ENCODE measurements around the gene PAPPA. TPM values are rescaled to one million over a fixed set of nuclear protein-coding genes. Genes with fewer than 3 reads are reported as not detected.

The PAPPA gene
- total RNA-seq, 4 donors from 2014 or later: 0.53 to 2.3 (median 1.4) TPM

- TF ChIP-seq EP300 (IDR thresholded peaks at IDR 0.05) (no peak), CTCF (IDR thresholded peaks at IDR 0.05) (no peak), POLR2AphosphoS5 (IDR thresholded peaks at IDR 0.05) (no peak), POLR2A (IDR thresholded peaks at IDR 0.05) (no peak)
These were observed 207.4 kb downstream of the PAPPA start for GRCh38 chr9:116360989-116361388.

GRCh38 chr9:116361547-116361946, 208.0 kb downstream of the PAPPA start:
- no peak overlapping the region for H3K27ac ChIP-seq
- WGBS: 85% methylated on average over 4 of the region's 4 CpGs

More at GRCh38 chr9:116360989-116361388, 207.4 kb downstream of the PAPPA start:
- Histone ChIP-seq H3K4me3 (no peak overlapping the region), H3K27me3 (no peaks in the 10 kb centered on the region), H3K9me3 (no peaks in the 10 kb centered on the region), H3K4me1 (peaks cover 7% of the 10 kb centered on the region), H3K36me3 (peaks cover 2% of the 10 kb centered on the region), H3K27ac (no peak overlapping the region)
- WGBS: 81% methylated on average over 2 of the region's 2 CpGs
- DNase-seq (ENCODE audit: low spot score in 2 of 2): no peak

GRCh38 chr9:116362493-116362892, 208.9 kb downstream of the PAPPA start:
- H3K36me3 ChIP-seq: peaks cover 2% of the 10 kb centered on the region
- H3K27me3 ChIP-seq: no peaks in the 10 kb centered on the region
- DNase-seq (ENCODE audit: low spot score in 2 of 2): no peak
- H3K4me1 ChIP-seq: peaks cover 7% of the 10 kb centered on the region
- no peak overlapping the region for H3K4me3 ChIP-seq
- WGBS: 92% methylated on average over 6 of the region's 6 CpGs
- TF ChIP-seq POLR2AphosphoS5 (IDR thresholded peaks at IDR 0.05): no peak
- TF ChIP-seq CTCF (IDR thresholded peaks at IDR 0.05): no peak
- TF ChIP-seq POLR2A (IDR thresholded peaks at IDR 0.05): no peak
- TF ChIP-seq EP300 (IDR thresholded peaks at IDR 0.05): no peak
- no peaks in the 10 kb centered on the region for H3K9me3 ChIP-seq
- no peak overlapping the region for H3K27ac ChIP-seq

More at GRCh38 chr9:116361547-116361946, 208.0 kb downstream of the PAPPA start:
- no peak for TF ChIP-seq CTCF (IDR thresholded peaks at IDR 0.05)
- TF ChIP-seq EP300 (IDR thresholded peaks at IDR 0.05): no peak
- TF ChIP-seq POLR2A (IDR thresholded peaks at IDR 0.05): no peak
- no peak for TF ChIP-seq POLR2AphosphoS5 (IDR thresholded peaks at IDR 0.05)
- peaks cover 7% of the 10 kb centered on the region for H3K4me1 ChIP-seq
- DNase-seq (ENCODE audit: low spot score in 2 of 2): no peak
- no peak overlapping the region for H3K4me3 ChIP-seq
- no peaks in the 10 kb centered on the region for H3K9me3 ChIP-seq
- no peaks in the 10 kb centered on the region for H3K27me3 ChIP-seq
- peaks cover 2% of the 10 kb centered on the region for H3K36me3 ChIP-seq

- H3K4me3 ChIP-seq: no peak overlapping the region
- peaks cover 7% of the 10 kb centered on the region for H3K4me1 ChIP-seq
- 7% methylated on average over 6 of the region's 9 CpGs for WGBS
- H3K27me3 ChIP-seq: no peaks in the 10 kb centered on the region
- H3K36me3 ChIP-seq: peaks cover 2% of the 10 kb centered on the region
- no peak overlapping the region for H3K27ac ChIP-seq
- DNase-seq (ENCODE audit: low spot score in 2 of 2): no peak
- H3K9me3 ChIP-seq: no peaks in the 10 kb centered on the region
- TF ChIP-seq POLR2AphosphoS5 (IDR thresholded peaks at IDR 0.05): no peak
- TF ChIP-seq CTCF (IDR thresholded peaks at IDR 0.05): no peak
- no peak for TF ChIP-seq POLR2A (IDR thresholded peaks at IDR 0.05)
- no peak for TF ChIP-seq EP300 (IDR thresholded peaks at IDR 0.05)
These were observed 211.5 kb downstream of the PAPPA start for GRCh38 chr9:116365056-116365471.

- no peaks in the 10 kb centered on the region for H3K27me3 ChIP-seq
- H3K4me3 ChIP-seq: no peak overlapping the region
- peaks cover 2% of the 10 kb centered on the region for H3K36me3 ChIP-seq
- 91% methylated on average over 1 of the region's 1 CpG for WGBS
- TF ChIP-seq POLR2A (IDR thresholded peaks at IDR 0.05) (no peak), POLR2AphosphoS5 (IDR thresholded peaks at IDR 0.05) (no peak), EP300 (IDR thresholded peaks at IDR 0.05) (no peak), CTCF (IDR thresholded peaks at IDR 0.05) (no peak)
- peaks cover 7% of the 10 kb centered on the region for H3K4me1 ChIP-seq
- H3K9me3 ChIP-seq: no peaks in the 10 kb centered on the region
- DNase-seq (ENCODE audit: low spot score in 2 of 2): no peak
- no peak overlapping the region for H3K27ac ChIP-seq
These were observed 212.7 kb downstream of the PAPPA start for GRCh38 chr9:116366241-116366640.

Data from suprapubic skin (tissue), 4 donors.